Activated T-helper 9 cell treated with anti-CD3 and anti-CD28 coated beads, Interleukin-2, amount 50 U/mL, for 16 hours (primary cell): ENCODE data around the gene GRK1.

ENCODE experiments used
- DNase-seq: peaks from one replicate; pipeline ENCODE4 v3.0.0-alpha.2; 2020; ENCODE audit warnings: low read depth

Gene GRK1

GRCh38 chr13:113650275-113650674 is 16.7 kb upstream of the GRK1 start:
- no peak for DNase-seq

- DNase-seq, result no peak
These were observed 16.3 kb upstream of the GRK1 start for GRCh38 chr13:113650731-113651148.

GRCh38 chr13:113651511-113652403 is 15.3 kb upstream of the GRK1 start:
- DNase-seq, result no peak

- DNase-seq, result no peak
These were observed 14.4 kb upstream of the GRK1 start for GRCh38 chr13:113652404-113653263.

DNA sequence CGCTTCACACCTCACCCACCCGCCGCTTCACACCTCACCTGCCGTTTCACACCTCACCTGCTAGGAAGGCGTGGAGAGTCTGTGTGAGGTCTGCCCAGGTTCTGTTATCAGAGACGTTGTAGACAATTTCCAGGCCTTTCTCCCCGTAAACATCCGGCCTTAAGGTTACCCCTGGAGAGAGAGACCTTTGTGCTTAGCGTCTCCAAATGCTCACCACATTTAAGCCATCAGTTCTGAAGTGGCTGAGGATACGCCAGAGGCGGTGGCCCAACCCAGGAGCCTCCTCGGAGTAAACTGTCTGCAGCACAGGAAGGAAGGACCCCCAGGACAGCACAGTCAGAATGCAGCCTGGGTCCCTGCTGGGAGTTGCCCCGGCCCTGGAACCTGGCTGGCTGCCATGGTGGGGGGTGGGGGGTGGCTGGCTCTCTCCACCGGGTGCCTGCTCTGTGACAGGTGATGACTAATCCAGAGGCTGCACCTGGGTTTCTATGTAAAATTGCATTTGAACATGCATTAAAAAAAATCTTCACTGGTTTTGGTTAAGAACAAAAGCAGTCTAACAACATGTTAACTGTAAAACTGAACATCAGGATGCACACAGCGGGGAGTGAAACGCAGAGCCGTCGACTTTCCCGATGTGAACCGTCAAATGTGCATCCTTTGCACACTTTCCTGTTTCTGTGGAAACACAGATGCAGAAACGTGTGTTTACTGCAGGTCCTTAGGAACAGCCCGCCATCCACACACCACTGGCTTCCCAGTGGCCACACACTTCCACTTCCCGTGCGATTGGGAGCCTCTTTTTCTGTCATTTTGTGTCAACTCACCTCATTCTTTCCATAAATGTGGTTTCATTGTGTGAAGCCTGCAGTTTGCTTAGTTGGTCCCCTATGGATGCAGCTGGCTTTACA is 13.5 kb upstream of the GRK1 start:
- DNase-seq, result no peak

- no peak for DNase-seq
These were observed 12.9 kb upstream of the GRK1 start for GRCh38 chr13:113654175-113654560.

DNA sequence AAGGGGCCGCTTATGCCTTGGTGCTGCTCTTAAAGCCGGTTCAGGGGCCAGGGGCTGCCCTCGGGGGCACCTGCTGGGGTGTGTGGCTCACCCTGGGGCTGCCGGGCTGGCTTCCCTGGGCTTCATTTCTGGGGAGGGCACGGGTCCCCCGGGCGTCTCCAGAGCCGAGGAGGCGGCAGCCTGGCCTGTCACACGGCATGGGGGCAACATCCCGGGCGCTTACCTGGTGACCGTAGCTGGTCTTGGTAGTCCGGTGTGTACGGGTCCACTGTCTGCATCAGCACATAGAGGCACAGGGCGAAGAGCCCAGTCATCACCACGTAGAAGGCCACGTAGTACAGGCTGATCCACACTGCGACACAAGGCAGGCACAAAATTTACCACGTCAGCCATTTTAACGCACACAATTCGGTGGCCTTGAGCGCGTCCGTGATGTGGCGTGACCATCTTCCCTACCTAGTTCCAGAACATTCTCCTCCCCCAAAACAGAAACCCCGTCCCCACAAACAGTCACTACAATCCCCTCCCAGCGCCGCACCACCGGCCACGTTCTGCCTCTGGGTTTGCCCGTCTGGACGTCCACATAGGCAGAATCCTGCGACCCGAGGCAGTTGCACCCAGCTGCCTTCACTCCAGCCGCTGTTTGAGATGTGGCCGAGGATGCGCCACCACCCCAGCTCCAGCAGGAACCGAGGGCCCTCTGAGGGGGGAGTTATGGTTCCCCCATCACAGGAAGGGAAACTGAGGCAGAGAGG is 12.3 kb upstream of the GRK1 start:
- DNase-seq, result no peak

GRCh38 chr13:113655346-113656002 is 11.5 kb upstream of the GRK1 start:
- DNase-seq, result no peak

- DNase-seq, result no peak
These were observed 10.9 kb upstream of the GRK1 start for GRCh38 chr13:113656003-113656588.

DNA sequence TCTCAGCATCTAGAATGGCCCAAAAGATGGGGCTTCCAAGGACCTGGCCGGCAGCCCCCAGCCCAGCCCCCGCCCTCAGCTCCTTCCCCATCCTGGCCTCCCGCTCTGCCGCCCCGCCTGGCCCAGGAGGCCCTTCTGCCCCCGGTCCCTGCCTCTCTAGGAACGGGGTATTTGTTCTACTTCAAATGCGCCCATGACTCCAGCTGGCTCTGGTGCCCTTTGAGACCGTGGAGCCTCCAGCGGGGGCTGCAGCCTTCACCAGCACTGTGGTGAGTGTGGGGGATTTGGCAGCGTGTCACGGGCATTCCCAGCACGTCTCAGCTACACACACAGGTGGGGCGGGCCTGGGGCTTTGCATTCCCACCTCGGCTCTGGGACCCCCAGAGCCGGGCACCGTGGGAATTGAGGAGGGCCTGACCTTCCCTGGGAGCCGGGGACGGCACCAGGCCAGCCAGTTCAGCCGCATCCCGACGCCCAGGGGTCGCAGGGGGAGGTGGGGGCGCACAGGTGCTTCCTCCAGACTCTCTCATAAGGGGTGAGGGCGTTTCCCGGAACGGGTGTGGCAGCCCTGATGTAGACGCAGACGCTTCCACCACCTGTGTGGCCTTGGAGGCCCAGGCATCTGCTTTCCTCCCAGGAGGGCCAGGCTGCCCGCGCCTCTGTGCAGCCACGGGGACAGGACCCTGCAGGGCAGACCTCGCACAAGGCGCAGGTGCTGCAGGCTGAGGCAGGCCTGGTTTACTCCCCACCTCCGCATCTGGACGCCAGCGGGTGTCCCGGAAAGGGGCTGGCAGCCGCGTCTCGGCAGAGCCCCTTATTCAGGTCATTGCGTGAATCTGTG is 10.0 kb upstream of the GRK1 start:
- no peak for DNase-seq

- no peak for DNase-seq
These were observed 8.9 kb upstream of the GRK1 start, which contains the start of gene ATP4B for GRCh38 chr13:113657851-113658741. TSS of gene ATP4B (minus strand) at chr13:113658198. CDS start at chr13:113658144, 54 bp downstream.

DNA sequence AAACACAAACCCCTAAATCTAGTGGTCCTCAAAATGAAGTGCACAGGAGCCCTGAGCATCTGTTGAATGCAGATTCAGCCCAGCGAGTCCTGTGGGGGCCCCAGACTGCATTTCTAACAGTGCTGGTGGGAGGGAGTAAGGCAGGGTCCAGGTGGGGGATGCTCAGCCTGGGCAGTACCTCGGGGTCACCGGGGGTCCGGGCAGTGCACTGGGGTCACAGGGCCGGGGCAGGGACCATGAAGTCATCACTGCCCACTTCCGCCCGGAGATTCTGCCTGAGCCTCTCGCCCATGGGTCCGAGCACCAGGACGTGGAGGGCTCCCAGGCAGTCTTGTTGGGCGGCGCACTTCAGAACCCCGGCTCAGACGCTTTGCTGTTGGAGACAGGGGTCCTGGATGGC is 8.2 kb upstream of the GRK1 start:
- DNase-seq, result no peak

DNA sequence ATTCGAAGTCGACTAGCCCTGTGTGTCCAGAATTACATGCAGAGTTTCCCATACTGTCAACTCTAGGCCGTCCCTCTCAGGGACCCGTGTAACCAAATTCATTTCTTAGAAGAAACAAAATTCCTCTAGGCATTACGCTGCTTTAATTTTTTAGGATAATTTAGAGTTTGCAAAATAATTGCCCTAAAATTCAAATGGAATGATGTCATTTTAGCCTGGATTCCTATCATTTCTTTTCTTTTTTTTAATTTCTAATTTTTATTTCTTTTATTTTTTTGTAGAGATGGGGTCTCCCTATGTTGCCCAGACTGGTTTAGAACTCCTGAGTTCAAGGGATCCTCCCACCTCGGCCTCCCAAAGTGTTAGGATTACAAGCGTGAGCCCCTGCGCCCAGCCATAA is 7.7 kb upstream of the GRK1 start:
- DNase-seq, result no peak

DNA sequence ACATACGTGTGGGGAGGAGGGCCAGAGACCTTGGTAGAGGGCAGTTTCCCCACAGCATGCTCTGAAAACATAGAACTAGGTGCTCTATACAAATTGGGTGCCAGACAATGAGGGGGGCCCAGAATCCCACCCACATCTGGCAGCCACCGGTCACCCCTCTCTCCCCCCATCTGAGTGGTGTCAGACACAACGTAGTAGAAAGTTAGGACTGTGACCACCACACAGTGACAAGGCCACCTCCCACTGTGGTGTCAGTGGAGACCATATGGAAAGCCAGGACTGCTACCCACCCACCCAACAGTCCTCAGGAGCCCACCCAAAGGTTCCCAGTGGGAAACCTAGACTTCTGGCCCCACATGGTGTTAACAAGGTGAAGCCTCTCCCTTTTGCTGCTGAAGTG is 7.0 kb upstream of the GRK1 start:
- DNase-seq, result no peak

DNA sequence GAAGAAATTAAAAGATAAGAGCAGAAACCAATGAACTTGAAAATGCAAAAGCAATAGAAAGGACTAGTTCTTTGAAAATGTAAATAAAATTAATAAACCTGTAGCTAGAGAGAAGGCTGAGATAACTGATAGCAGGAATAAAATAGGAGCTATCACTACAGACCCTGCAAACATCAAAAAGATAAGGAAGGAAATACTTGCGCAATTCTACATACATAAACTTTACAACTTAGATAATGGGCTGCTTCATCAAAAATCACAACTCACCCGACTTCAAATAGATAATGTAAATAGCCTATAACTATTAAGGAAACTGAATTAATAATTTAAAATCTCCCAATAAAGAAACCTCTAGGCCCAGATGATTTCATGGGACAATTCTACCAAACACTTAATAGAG is 5.5 kb upstream of the GRK1 start:
- no peak for DNase-seq

DNA sequence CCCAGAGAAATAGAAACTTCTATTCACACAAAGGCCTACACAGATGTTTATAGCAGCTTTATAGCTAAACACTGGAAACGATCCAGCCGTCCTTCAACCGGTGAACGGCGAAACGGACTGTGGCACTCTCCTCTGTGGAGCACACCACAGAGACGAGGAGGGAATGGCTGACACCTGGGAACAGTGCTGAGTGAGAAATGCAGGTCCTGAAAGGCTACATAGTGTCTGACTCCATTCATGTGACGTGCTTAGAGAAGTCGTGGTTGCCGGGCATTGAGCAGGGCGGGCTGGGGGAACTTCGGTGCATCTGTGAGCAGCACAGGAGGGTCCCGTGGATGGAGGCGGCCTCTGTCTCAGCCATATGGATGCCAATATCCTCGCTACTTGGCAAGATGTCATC is 3.1 kb upstream of the GRK1 start:
- DNase-seq, result no peak

GRCh38 chr13:113664751-113665596 is 2.0 kb upstream of the GRK1 start:
- no peak for DNase-seq
